Gastroesophageal sphincter (tissue), 4 donors: Measurements from ENCODE around the gene RBM17. TPM values are rescaled to one million over a fixed set of nuclear protein-coding genes. Genes with fewer than 3 reads are reported as not detected.
"Not testable (repeated sequence)": the region's sequence is repeated elsewhere in the genome, so short reads cannot be mapped to it uniquely, and the experiment has no call there.

Experiments
- ATAC-seq: fragments of 150-250 bp; one replicate; pipeline ENCODE4 v1.9.1; 2016; ENCODE audit warnings: mild to moderate bottlenecking, moderate library complexity
- H3K27ac ChIP-seq, 4 donors: fragments of 200-600 bp; sonication (generic) in 3 of 4; 1 replicate in 3 of 4; 2 replicates in 1 of 4; pipeline ENCODE4 v1.5.1; 2016 to 2019
- H3K27me3 ChIP-seq: fragments of 200-600 bp; sonication (generic); one replicate; pipeline ENCODE4 v1.5.1; 2019
- H3K36me3 ChIP-seq, 2 donors: fragments of 200-600 bp; sonication (generic); one replicate each; pipeline ENCODE4 v1.5.1; 2019; ENCODE audit warnings: control low read depth in 1 of 2
- H3K4me1 ChIP-seq, 3 donors: fragments of 200-600 bp; sonication (generic); 1 replicate in 2 of 3; 2 replicates in 1 of 3; pipeline ENCODE4 v1.5.1; 2016 to 2019; ENCODE audit warnings: control low read depth in 2 of 3
- H3K4me3 ChIP-seq, 2 donors: fragments of 200-600 bp; sonication (generic); one replicate each; pipeline ENCODE4 v1.5.1; 2019; ENCODE audit warnings: mild to moderate bottlenecking in 1 of 2, moderate library complexity in 1 of 2
- H3K9me3 ChIP-seq, 3 donors: fragments of 200-600 bp; sonication (generic); one replicate each; pipeline ENCODE4 v1.5.1; 2017 to 2019; ENCODE audit warnings: control low read depth in 2 of 3
- EP300 ChIP-seq: sonication (generic); formaldehyde crosslinking; IDR thresholded peaks from one replicate; pipeline ENCODE4 v1.6.1; 2017; ENCODE audit warnings: antibody characterized with exemption, mild to moderate bottlenecking
- POLR2A ChIP-seq, 2 donors: fragments of 450-650 bp; IDR thresholded peaks; one replicate each; pipeline ENCODE4 v1.6.1; 2017; ENCODE audit warnings: antibody characterized with exemption in 2 of 2, mild to moderate bottlenecking in 2 of 2, moderate library complexity in 1 of 2
- POLR2AphosphoS5 ChIP-seq: sonication (generic); formaldehyde crosslinking; IDR thresholded peaks from one replicate; pipeline ENCODE4 v1.6.1; 2017; ENCODE audit warnings: antibody characterized with exemption
- WGBS, 2 donors: methylation state at CpG; one replicate each; pipeline ENCODE4 v1.1.5; 2018; ENCODE audit warnings: low coverage in 1 of 2; 5-methylcytosine and 5-hydroxymethylcytosine counted together
- small RNA-seq, 4 donors: library from RNA; depleted of rRNA; stranded (forward); fragments of <200 nt; gene quantifications; one replicate each; pipeline ENCODE3, GENCODE V24; 2016
- total RNA-seq, 4 donors: library from RNA; depleted of rRNA; stranded (reverse); fragments of >200 nt; gene quantifications; one replicate each; pipeline ENCODE4 v1.1.0, GENCODE V29; 2016
- TF ChIP-seq, protein P1 (sequence below), 4 experiments: fragments of 200-600 bp in 2 of 4; fragments of 450-650 bp in 2 of 4; sonication (generic) in 1 of 4; IDR thresholded peaks; one replicate each; pipeline ENCODE4 v1.5.1; 2017 to 2019; ENCODE audit warnings: antibody characterized with exemption in 4 of 4, mild to moderate bottlenecking in 2 of 4, moderate library complexity in 2 of 4

The RBM17 gene
- total RNA-seq, 4 donors from 2014 or later, result 51.0 to 72.9 (median 66.7) TPM

DNA sequence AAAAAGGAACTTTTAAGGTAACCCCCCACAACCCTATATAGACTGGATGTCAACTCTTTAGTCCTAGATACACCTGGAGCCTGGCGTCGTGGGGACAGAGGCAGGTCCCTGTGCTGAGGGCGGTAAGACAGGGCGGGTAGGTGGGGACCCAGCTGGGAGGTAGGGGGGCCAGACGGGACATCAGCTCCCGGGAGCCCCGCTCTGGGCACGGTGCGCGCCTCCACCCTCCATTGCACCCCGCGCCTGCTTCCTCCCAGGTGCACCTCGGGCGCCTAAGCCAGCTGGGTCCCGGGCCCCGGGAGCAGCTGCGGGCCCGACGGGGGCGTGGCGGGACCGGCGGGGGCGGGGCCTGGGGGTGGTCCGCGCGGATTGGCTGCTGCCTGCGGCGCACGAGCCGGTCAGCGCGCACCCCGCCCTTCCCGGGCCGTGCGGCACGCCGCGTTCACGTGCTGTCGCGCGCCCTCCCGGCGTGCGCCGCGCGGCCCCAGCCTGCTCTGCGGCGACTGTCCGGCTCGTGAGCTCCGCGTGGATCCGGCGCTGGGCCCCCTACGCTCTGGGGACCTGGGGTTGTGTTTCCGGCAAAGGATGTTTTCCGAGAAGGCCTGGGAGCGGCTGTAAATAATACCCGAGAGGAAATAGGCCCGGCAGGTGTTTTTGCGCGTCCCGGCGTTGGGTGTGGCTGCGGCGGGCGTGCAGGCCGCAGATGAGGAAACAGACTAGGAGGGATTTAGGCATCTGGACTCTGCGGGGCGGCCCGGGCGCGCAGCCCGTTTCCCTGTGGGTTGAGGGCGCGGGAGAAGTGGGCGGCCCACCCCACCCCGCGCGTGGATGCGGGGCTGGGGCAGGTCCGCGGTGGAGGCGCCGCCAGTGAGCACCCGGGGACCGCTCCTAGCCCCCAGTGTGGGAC is 74.8 kb downstream of the RBM17 start:
- H3K4me1 ChIP-seq, result peaks cover 2 to 63% (median 12%) of the 10 kb centered on the region in 3 donors
- no CpG with 5 or more reads among the region's 91 CpGs for WGBS, 2 donors
- TF ChIP-seq POLR2AphosphoS5 (peak; percentile 94), EP300 (no peak), POLR2A (IDR thresholded peaks at IDR 0.05) (peak; percentile 76 to 79)
- TF ChIP-seq, protein P1, sequence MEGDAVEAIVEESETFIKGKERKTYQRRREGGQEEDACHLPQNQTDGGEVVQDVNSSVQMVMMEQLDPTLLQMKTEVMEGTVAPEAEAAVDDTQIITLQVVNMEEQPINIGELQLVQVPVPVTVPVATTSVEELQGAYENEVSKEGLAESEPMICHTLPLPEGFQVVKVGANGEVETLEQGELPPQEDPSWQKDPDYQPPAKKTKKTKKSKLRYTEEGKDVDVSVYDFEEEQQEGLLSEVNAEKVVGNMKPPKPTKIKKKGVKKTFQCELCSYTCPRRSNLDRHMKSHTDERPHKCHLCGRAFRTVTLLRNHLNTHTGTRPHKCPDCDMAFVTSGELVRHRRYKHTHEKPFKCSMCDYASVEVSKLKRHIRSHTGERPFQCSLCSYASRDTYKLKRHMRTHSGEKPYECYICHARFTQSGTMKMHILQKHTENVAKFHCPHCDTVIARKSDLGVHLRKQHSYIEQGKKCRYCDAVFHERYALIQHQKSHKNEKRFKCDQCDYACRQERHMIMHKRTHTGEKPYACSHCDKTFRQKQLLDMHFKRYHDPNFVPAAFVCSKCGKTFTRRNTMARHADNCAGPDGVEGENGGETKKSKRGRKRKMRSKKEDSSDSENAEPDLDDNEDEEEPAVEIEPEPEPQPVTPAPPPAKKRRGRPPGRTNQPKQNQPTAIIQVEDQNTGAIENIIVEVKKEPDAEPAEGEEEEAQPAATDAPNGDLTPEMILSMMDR (IDR thresholded peaks at IDR 0.05), result peak in 1 of 4 experiments; percentile 34
- H3K27ac ChIP-seq, result peak overlapping the region; percentile 90 to 96 (median 93)
- no peaks in the 10 kb centered on the region for H3K9me3 ChIP-seq
- H3K27me3 ChIP-seq, result no peaks in the 10 kb centered on the region
- H3K36me3 ChIP-seq, result peaks cover 0 to 9% of the 10 kb centered on the region in 2 donors
- peak; percentile 98 for ATAC-seq
- peak overlapping the region; percentile 69 to 84 for H3K4me3 ChIP-seq

DNA sequence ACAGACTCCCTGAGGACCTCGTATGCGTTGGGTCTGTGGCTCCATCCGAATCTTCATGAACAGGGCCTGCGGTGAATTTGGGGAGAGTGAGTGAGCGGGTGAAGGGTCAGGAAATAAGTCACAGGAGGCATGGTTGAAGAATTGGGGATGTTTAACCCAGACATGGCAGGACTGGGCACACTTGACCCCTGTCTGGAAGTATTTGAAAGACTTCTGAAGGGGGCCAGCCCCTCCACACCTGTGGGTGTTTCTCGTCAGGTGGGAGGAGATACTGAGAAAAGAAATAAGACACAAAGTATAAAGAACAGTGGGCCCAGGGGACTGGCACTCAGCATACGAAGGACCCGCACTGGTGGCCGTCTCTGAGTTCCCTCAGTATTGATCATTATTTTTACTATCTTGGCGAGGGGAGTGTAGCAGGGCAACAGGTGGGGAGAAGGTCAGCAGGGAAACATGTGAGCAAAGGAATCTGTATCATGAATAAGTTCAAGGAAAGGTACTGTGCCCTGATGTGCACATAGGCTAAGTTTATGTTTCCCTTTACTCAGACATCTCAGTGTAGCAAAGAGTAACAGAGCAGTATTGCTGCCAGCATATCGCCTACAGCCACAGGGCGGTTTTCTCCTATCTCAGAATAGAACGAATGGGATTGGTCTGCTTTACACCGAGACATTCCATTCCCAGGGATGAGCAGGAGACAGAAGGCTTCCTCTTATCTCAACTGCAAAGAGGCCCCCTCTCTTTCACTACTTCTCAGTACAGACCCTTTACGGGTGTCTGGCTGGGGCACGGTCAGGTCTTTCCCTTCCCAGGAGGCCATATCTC is 75.6 kb downstream of the RBM17 start:
- H3K36me3 ChIP-seq, result peaks cover 0 to 9% of the 10 kb centered on the region in 2 donors
- peak overlapping the region; percentile 69 to 84 for H3K4me3 ChIP-seq
- peaks cover 2 to 71% (median 12%) of the 10 kb centered on the region in 3 donors for H3K4me1 ChIP-seq
- WGBS, 2 donors, result 17 to 18% methylated on average over 9 to 11 of the region's 16 CpGs
- TF ChIP-seq POLR2AphosphoS5, result no peak
- no peak for TF ChIP-seq POLR2A (IDR thresholded peaks at IDR 0.05)
- TF ChIP-seq, protein P1 (IDR thresholded peaks at IDR 0.05), result no peak
- no peak for TF ChIP-seq EP300
- no peaks in the 10 kb centered on the region for H3K27me3 ChIP-seq
- no peak for ATAC-seq
- peak overlapping the region; percentile 90 to 96 (median 93) for H3K27ac ChIP-seq
- no peaks in the 10 kb centered on the region for H3K9me3 ChIP-seq

DNA sequence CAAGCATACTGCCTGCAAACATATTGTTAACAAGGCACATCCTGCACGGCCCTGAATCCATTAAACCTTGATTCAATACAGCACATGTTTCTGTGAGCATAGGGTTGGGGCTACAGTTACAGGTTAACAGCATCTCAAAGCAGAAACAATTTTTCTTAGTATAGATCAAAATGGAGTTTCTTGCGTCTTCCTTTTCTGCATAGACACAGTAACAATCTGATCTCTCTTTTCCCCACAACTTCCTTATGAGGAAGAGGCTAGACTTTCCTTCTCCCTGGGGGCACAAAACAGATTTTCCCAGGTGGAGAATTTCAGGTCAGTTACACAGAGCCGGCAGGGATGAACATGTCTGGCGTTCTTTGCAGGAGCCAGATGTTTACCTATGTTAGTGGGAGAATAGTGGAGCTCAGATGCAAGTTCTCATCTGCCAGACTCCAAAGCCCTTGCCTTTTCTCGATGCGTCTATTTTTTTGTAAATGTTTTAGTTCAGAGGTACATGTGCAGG is 76.4 kb downstream of the RBM17 start:
- no peak for TF ChIP-seq POLR2AphosphoS5
- TF ChIP-seq, protein P1 (IDR thresholded peaks at IDR 0.05), result no peak
- TF ChIP-seq EP300, result no peak
- no peak for TF ChIP-seq POLR2A (IDR thresholded peaks at IDR 0.05)
- peaks cover 0 to 9% of the 10 kb centered on the region in 2 donors for H3K36me3 ChIP-seq
- no peaks in the 10 kb centered on the region for H3K27me3 ChIP-seq
- peak overlapping the region in 3 of 4 donors; percentile 90 to 96 (median 95) for H3K27ac ChIP-seq
- H3K9me3 ChIP-seq, result no peaks in the 10 kb centered on the region
- peaks cover 2 to 79% (median 12%) of the 10 kb centered on the region in 3 donors for H3K4me1 ChIP-seq
- no peak for ATAC-seq
- peak overlapping the region in 1 of 2 donors; percentile 69 for H3K4me3 ChIP-seq
- 27 to 28% methylated on average over 5 of the region's 6 CpGs for WGBS, 2 donors

DNA sequence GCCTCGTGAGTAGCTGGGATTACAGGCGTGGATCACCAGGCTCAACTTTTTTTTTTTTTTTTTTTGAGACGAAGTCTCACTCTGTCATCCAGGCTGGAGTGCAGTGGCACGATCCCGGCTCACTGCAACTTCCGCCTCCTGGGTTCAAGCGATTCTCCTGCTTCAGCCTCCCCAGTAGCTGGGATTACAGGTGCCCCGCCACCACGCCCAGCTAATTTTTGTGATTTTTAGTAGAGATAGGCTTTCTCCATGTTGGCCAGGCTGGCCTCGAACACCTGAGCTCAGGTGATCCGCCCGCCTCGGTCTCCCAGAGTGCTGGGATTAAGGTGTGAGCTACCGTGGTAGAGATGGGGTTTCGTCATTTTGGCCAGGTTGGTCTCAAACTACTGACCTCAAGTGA is 77.1 kb downstream of the RBM17 start:
- H3K9me3 ChIP-seq, H3K4me3 ChIP-seq, ATAC-seq, H3K36me3 ChIP-seq, H3K27me3 ChIP-seq: not testable (repeated sequence)
- Histone ChIP-seq H3K27ac (peak overlapping the region in 2 of 4 donors; percentile 14 to 90), H3K4me1 (peaks cover 2 to 86% (median 12%) of the 10 kb centered on the region in 3 donors)
- whole genome bisulfite sequencing, 2 donors, result 86 to 87% methylated on average over 6 to 9 of the region's 15 CpGs

Small RNA genes lying within 50 kb of the gene (small RNA-seq; reads per million reads assigned to genes)
- 0 to 0.12 (median 0) reads per million in 4 donors for gene MIR3155A

Other genes with a start within 250 kb of the RBM17 start
- 1 to 10 TPM; 3.3 to 8.9 (median 5.9) TPM for gene ANKRD16, start 199.1 kb upstream of the RBM17 start, total RNA-seq
- 100 to 1,000 TPM in 2 of 4 donors, 10 to 100 TPM in 2; 76.2 to 108 (median 98.5) TPM for gene FBH1, start 198.8 kb upstream of the RBM17 start, total RNA-seq
- gene IL15RA, start 111.5 kb upstream of the RBM17 start, total RNA-seq, result 10 to 100 TPM; 17.7 to 21.9 (median 20.6) TPM
- 10 to 100 TPM in 1 of 4 donors, under 1 TPM in 3; 0.31 to 16.3 (median 0.50) TPM for gene IL2RA, start 26.7 kb upstream of the RBM17 start, total RNA-seq
- gene PFKFB3, start 113.9 kb downstream of the RBM17 start, total RNA-seq, result 10 to 100 TPM; 29.6 to 78.3 (median 38.4) TPM